ENCODE data around the gene SPTSSB.

Gene SPTSSB, protein sequence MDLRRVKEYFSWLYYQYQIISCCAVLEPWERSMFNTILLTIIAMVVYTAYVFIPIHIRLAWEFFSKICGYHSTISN

DNA sequence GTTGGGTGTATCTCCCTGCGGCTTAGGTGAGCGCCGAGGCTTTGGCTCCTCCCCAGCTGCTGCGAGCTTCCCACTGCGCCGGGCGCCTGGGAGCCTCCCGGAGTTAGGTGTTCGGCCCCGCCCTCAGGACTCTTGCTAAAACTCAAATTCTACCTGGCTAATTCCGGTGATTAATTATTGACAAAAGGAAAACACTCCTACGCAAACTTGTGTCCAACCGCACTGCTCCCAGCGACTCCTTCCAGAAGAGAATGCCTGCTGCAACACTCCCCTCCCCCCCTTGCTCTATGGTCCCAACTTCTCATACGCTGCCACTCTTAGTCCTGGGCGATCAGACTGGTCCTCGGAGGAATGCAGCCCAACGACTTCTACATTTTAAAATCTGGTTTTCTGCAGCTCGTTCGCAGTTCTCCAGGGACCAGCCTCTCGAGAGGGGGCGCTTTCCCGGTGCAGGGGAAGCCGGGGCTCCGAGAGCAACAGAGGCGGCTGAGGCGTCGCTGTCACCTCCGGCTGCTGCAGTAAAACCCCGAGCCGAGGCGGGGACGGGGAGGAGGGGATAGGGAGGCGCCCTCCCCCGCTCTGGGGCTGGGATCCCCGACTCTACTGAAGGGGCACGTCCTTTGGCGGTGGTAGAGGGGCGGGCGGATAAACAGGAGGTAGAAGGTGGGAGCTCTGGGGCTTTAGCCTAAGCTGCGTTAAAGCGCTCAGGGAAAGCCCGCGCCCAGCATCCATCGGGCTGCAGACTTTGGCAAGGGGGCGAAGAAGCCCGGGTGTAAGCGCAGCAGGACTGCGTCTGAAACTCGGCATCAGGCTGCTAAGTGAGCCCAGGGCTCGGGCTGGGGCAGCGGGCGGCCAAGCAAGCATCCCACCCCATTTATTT lies at the start of gene SPTSSB:
Gene SPTSSB (minus strand): TSS at position 77 of the 880 bp plus-strand sequence. CDS start 25,194 bp downstream, outside the sequence.
- Histone ChIP-seq H3K9me3 (ENCODE audit: insufficient read depth, low read depth, low read length) (no peaks in the 10 kb centered on the region), H3K36me3 (ENCODE audit: insufficient read depth, low read depth, low read length) (no peaks in the 10 kb centered on the region), H3K4me3 (ENCODE audit: low read length) (peak within 1 kb of the TSS; percentile 74), H3K27me3 (ENCODE audit: insufficient read depth, low read length) (peaks cover 34% of the 10 kb centered on the region), H3K4me1 (ENCODE audit: insufficient read depth, low read length) (peaks cover 13% of the 10 kb centered on the region; the same call in 1 of the 2 replicates), H3K27ac (ENCODE audit: low read length) (peak within 1 kb of the TSS; percentile 25), H3K9ac (ENCODE audit: low read depth, low read length) (peak within 1 kb of the TSS; percentile 79; the same call in 1 of the 2 replicates)

DNA sequence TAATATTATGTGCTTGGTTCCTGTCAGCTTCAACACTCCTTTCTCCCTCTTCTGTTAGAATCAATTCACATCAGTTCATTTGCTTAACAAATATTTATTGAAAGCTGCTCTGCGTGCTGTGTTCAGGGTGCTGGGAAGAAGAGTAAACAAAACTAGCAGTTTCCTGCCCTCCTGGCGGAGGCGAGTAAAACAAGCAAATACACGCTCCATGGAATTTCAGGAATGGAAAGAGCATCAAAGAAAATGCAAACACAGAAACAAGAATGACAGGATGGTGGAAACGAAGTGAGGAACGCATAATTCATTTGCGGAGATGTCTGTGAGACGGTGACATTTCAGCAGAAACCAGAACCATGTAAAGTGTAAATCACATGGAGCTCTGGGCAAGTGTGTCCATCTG lies 49.4 kb upstream of the SPTSSB start:
- H3K27me3 ChIP-seq (ENCODE audit: insufficient read depth, low read length), result no peaks in the 10 kb centered on the region
- H3K4me1 ChIP-seq (ENCODE audit: insufficient read depth, low read length), result peaks cover 30% of the 10 kb centered on the region
- peak overlapping the region; percentile 25; the same call in 1 of the 2 replicates for H3K9ac ChIP-seq (ENCODE audit: low read depth, low read length)
- peaks cover 6% of the 10 kb centered on the region for H3K9me3 ChIP-seq (ENCODE audit: insufficient read depth, low read depth, low read length)
- H3K4me3 ChIP-seq (ENCODE audit: low read length), result peak overlapping the region; percentile 46
- no peaks in the 10 kb centered on the region for H3K36me3 ChIP-seq (ENCODE audit: insufficient read depth, low read depth, low read length)
- H3K27ac ChIP-seq (ENCODE audit: low read length), result no peak overlapping the region

DNA sequence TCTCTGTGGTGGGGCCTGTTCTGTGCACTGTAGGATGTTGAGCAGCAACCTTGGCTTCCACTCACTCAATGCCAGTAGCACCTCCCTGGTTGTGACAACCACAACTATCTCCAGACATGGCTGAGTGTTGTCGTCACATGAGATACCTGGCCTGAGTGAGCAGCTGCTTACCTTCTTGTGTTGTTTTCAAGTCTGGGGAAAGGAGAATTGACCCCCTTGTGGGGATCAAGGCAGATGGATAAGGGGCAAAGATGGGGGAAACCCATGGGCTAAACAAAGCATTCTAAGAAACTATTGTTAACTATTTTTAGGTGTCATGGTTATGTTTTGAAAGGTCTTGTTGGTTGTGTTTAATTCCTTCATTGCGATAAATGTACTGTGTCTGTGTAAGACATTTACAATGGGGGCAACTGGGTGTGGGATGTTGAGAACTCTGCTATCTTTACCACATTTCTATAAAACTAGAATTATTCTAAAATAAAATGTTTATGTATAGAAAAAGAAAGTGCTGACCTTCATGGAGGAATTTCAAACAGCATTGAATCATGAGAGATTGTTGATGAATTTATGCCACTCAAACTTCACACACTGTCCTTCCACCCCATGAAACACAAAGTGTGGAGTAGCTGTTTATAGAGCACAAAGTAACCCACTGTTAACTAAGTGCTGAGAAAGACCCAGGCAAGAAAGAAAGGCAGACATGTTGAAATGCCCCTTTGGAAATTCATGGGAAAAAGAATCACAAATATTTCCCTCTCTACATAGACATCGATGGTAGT lies 48.4 kb upstream of the SPTSSB start:
- peaks cover 6% of the 10 kb centered on the region for H3K9me3 ChIP-seq (ENCODE audit: insufficient read depth, low read depth, low read length)
- peaks cover 35% of the 10 kb centered on the region for H3K4me1 ChIP-seq (ENCODE audit: insufficient read depth, low read length)
- no peaks in the 10 kb centered on the region for H3K27me3 ChIP-seq (ENCODE audit: insufficient read depth, low read length)
- no peak overlapping the region for H3K27ac ChIP-seq (ENCODE audit: low read length)
- H3K9ac ChIP-seq (ENCODE audit: low read depth, low read length), result peak overlapping the region; percentile 25; the same call in 1 of the 2 replicates
- H3K4me3 ChIP-seq (ENCODE audit: low read length), result no peak overlapping the region
- H3K36me3 ChIP-seq (ENCODE audit: insufficient read depth, low read depth, low read length), result no peaks in the 10 kb centered on the region

DNA sequence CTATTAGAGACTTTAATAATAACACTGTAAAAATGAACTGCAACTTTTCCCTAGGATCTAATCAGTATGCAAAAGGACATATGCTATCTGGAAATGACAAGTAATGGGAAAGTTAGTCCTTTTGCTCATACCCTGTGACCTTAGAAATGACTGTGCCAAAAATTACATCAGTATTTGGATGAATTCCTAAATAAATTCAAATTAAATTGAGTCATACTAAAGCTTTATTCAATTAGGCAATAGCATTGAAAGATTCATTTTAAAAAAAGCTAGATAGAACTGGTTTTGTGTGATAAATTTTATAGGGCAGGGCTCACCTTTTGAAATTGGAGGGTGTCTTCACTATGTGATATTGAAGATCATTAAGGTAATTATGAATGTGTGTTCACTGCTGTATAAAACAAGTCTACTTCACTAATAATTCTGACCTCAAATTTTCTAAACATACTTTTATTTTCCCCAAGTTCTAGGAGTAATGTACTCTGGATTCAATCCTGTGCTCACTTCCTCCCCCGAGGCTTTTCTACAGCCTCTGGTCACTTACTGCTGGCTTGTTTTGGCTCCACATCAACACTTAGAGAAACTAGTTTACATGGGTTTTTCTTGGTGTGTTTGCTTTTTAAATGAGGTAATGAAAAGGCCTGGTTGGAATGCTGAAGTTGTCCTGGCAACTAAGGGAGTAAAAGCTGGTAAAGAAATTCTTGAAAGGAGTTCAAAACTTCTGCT lies 44.4 kb upstream of the SPTSSB start:
- no peak overlapping the region for H3K9ac ChIP-seq (ENCODE audit: low read depth, low read length)

DNA sequence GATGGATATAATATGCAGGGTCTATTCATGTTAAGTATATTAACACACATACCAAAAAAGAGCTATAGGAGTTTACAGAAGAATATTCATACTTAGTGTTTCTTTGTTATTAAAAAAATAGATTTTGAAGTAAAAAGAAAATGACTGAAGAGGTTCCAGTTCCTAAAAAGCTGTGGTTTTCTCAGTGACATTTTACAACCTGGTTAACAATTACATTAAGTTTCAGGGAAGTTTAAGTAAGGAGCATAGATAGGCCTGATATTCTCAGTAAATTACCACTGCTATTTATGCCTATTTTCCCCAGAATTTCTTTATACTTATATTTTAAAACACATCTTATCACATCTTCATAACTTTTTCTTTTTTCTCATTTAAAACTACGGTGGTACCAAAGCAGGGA lies 43.6 kb upstream of the SPTSSB start:
- H3K36me3 ChIP-seq (ENCODE audit: insufficient read depth, low read depth, low read length), result no peaks in the 10 kb centered on the region
- no peak overlapping the region for H3K9ac ChIP-seq (ENCODE audit: low read depth, low read length)
- no peak overlapping the region for H3K4me3 ChIP-seq (ENCODE audit: low read length)
- peaks cover 6% of the 10 kb centered on the region for H3K9me3 ChIP-seq (ENCODE audit: insufficient read depth, low read depth, low read length)
- peaks cover 12% of the 10 kb centered on the region for H3K4me1 ChIP-seq (ENCODE audit: insufficient read depth, low read length)
- H3K27ac ChIP-seq (ENCODE audit: low read length), result no peak overlapping the region
- H3K27me3 ChIP-seq (ENCODE audit: insufficient read depth, low read length), result no peaks in the 10 kb centered on the region

More for the DNA sequence above, 44.4 kb upstream of the SPTSSB start:
- H3K4me1 ChIP-seq (ENCODE audit: insufficient read depth, low read length), result peaks cover 18% of the 10 kb centered on the region
- peaks cover 6% of the 10 kb centered on the region for H3K9me3 ChIP-seq (ENCODE audit: insufficient read depth, low read depth, low read length)
- no peaks in the 10 kb centered on the region for H3K36me3 ChIP-seq (ENCODE audit: insufficient read depth, low read depth, low read length)
- no peak overlapping the region for H3K4me3 ChIP-seq (ENCODE audit: low read length)
- no peaks in the 10 kb centered on the region for H3K27me3 ChIP-seq (ENCODE audit: insufficient read depth, low read length)
- H3K27ac ChIP-seq (ENCODE audit: low read length), result peak overlapping the region; percentile 23

DNA sequence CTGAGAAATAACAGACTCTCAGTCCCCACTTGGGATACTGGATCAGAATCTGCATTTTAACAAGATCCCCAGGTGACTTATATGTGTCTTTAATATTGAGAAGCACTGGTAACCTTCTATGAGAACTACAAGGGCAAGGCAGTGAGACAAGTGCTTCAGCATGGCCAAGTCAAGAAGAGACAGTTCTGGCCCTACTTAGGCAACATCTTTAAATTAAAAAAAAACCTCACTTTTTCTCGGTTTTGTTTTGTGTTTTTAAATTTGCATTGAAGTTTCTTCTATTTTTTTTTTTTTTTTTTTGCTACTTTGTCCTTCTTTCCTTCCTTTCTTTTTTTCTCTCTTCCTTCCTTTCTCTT lies 42.5 kb upstream of the SPTSSB start:
- H3K9ac ChIP-seq (ENCODE audit: low read depth, low read length), result no peak overlapping the region
- H3K4me1 ChIP-seq (ENCODE audit: insufficient read depth, low read length), result peaks cover 12% of the 10 kb centered on the region
- H3K36me3 ChIP-seq (ENCODE audit: insufficient read depth, low read depth, low read length), result no peaks in the 10 kb centered on the region
- H3K27ac ChIP-seq (ENCODE audit: low read length), result no peak overlapping the region
- H3K4me3 ChIP-seq (ENCODE audit: low read length), result no peak overlapping the region
- H3K27me3 ChIP-seq (ENCODE audit: insufficient read depth, low read length), result no peaks in the 10 kb centered on the region
- peaks cover 6% of the 10 kb centered on the region for H3K9me3 ChIP-seq (ENCODE audit: insufficient read depth, low read depth, low read length)

DNA sequence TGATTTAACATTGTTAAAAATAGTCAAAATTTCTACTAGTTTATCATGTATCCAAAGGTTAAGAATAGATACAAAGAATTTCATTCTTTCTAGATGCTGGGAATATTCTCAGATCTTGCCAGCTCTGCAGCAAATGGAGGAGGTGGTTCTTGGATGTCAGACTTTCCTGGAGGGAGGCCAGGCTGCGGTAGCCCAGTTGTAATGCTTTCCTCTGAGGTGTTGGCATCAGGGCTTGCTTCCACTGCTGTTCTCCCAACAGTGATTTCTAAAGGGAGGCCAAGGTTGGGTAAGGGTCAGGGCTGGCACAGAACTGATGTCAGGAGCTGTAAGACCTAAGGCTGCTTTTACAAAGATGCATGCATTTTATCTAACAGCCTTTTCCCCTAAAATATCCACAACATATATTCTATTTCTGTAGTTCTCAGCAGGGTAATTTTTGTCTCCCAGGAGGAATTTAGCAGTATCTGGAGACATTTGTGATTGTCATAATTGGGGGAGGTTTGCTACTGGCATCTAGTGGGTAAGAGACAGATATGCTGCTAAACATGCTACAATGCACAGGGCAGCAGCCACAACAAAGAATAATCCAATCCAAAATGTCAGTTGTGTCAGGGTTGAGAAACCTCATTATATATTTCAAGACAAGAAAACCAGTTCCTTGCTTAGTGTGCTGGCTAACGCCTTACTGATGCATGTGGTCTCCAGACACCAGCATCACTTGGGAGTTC lies 42.0 kb upstream of the SPTSSB start:
- no peak overlapping the region for H3K27ac ChIP-seq (ENCODE audit: low read length)

DNA sequence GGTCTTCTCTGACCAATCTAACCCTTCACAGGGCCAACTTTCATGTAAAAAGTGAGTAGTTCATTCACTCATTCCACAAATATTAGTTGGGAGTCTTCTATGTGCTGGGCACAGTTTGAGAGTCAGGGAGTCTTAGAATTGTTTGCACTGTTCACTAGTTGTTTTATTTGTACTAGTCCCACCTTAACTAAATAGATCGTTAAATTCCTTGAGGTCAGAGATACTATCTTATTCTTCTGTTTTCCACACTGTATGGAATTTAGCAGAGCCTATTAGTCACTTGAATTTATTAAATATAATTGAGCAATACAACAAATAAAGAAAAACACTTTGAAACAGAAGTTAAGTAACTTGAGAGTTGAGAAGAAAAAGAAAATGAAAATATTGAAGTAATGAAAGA lies 40.8 kb upstream of the SPTSSB start:
- Histone ChIP-seq H3K36me3 (ENCODE audit: insufficient read depth, low read depth, low read length) (no peaks in the 10 kb centered on the region), H3K4me3 (ENCODE audit: low read length) (no peak overlapping the region), H3K4me1 (ENCODE audit: insufficient read depth, low read length) (peaks cover 12% of the 10 kb centered on the region), H3K27ac (ENCODE audit: low read length) (no peak overlapping the region), H3K9me3 (ENCODE audit: insufficient read depth, low read depth, low read length) (peaks cover 1% of the 10 kb centered on the region; the same call in 1 of the 2 replicates), H3K9ac (ENCODE audit: low read depth, low read length) (no peak overlapping the region), H3K27me3 (ENCODE audit: insufficient read depth, low read length) (no peaks in the 10 kb centered on the region)

More for the DNA sequence above, 42.0 kb upstream of the SPTSSB start:
- no peak overlapping the region for H3K9ac ChIP-seq (ENCODE audit: low read depth, low read length)
- H3K27me3 ChIP-seq (ENCODE audit: insufficient read depth, low read length), result no peaks in the 10 kb centered on the region
- peaks cover 12% of the 10 kb centered on the region for H3K4me1 ChIP-seq (ENCODE audit: insufficient read depth, low read length)
- no peaks in the 10 kb centered on the region for H3K36me3 ChIP-seq (ENCODE audit: insufficient read depth, low read depth, low read length)
- no peak overlapping the region for H3K4me3 ChIP-seq (ENCODE audit: low read length)
- H3K9me3 ChIP-seq (ENCODE audit: insufficient read depth, low read depth, low read length), result peaks cover 6% of the 10 kb centered on the region

DNA sequence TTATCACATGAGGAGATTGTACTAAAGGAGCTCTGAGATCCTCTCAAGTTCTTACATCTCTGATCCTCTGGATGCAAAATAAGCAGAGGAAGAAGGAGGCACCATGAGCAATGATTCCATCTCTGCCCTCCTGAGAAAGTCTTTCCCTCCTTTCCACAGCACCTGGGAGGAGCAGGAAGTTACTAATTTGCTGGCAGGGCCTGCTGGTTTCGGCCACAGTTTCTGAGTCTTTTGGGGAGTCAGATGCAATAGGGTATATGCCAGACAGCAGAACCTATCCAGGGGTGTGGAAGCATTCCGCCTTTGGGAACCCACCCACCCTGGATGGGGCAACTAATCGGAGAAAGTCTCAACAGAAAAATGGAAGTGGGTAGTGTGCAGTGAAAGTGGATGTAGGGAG lies 38.5 kb upstream of the SPTSSB start:
- no peaks in the 10 kb centered on the region; the same call in 1 of the 2 replicates for H3K4me1 ChIP-seq (ENCODE audit: insufficient read depth, low read length)
- no peaks in the 10 kb centered on the region for H3K27me3 ChIP-seq (ENCODE audit: insufficient read depth, low read length)
- H3K36me3 ChIP-seq (ENCODE audit: insufficient read depth, low read depth, low read length), result no peaks in the 10 kb centered on the region
- no peak overlapping the region for H3K27ac ChIP-seq (ENCODE audit: low read length)
- no peak overlapping the region for H3K9ac ChIP-seq (ENCODE audit: low read depth, low read length)
- H3K4me3 ChIP-seq (ENCODE audit: low read length), result no peak overlapping the region
- H3K9me3 ChIP-seq (ENCODE audit: insufficient read depth, low read depth, low read length), result no peaks in the 10 kb centered on the region

DNA sequence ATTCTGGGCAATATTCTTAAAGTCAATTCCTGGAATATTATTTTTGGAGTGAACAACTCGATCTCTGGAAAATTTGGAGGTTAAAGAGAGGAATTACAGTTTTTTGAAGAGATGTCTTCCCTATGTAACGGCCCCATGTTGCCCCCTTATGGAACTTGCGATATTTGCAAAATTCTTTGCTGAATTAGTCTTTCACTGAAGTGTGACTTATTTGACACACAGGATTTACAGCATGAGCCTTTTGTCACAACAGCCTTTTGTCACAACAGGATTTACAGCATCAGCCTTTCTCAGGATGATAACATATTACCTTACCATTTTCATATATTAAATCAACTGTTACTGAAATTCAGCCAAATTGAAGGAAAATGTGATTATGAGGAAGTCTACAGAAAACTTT lies 37.8 kb upstream of the SPTSSB start:
- Histone ChIP-seq H3K9ac (ENCODE audit: low read depth, low read length) (no peak overlapping the region), H3K4me1 (ENCODE audit: insufficient read depth, low read length) (no peaks in the 10 kb centered on the region; the same call in 1 of the 2 replicates), H3K27me3 (ENCODE audit: insufficient read depth, low read length) (no peaks in the 10 kb centered on the region), H3K9me3 (ENCODE audit: insufficient read depth, low read depth, low read length) (no peaks in the 10 kb centered on the region), H3K36me3 (ENCODE audit: insufficient read depth, low read depth, low read length) (no peaks in the 10 kb centered on the region), H3K4me3 (ENCODE audit: low read length) (no peak overlapping the region), H3K27ac (ENCODE audit: low read length) (no peak overlapping the region)
